GM19328 (cell line): ENCODE results near the gene MIER3.

Experiments used
- ATAC-seq: cut with Tn5 transposase; IDR thresholded peaks from one replicate; pipeline ENCODE4 v1.9.1; 2021; ENCODE audit warnings: mild to moderate bottlenecking, moderate library complexity; ENCODE audit not compliant: unreplicated experiment

The MIER3 gene

DNA sequence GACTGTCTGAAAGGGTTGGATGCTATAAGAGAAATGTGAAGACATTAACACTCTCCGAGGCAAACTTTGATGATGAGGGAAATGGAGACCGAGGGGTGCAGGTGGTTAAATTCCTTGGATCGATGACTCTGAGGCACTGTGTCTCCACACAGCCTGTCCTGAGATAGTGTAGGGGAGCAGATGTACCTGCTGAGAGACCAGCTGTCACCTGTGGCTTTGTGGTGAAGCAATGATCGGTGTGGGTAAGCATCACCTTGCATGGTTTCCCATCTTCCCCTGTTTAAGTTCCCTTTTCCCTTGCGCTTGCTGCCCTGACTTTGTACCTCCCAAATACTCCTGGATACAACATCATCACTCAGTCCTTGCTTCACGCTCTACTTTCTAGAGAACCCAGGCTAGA, 9.8 kb upstream of the MIER3 start:
- no peak for ATAC-seq

DNA sequence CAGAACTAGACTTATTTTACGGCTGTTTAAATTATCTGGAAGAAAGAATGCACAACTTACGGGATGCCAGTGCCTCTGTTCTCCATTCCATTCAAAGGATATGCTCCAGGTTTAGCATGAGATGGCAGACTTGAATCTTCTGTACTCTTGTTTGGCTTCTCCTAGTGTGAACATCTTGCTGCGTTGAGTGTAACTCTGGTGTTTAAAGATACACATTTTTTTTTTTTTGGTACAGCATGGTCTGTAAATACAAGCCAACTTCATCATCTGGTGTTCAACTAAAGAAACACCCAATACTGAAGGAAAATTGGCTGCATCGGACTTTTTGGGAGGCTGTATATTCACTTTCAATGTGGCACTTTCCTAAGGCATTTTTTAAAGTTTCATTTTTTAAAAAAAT, 7.4 kb upstream of the MIER3 start:
- ATAC-seq = no peak

DNA sequence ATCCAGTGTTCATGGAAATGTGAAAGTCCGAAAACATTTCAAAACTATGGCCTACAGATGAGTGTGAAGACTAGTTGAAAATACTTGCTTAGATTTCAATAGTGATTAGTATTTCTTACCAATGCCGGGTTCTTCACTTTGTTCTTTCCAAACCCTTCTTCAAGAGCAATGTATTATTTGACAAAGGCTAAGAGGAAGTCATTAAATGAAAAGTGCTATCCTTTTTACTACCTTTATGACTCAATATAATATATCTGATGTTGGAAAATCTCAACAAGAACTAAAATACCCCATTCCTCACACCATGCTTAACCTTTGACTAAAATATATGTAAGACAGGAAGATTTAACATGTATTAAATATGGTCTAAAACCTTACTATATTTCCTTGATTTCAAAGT, 6.7 kb upstream of the MIER3 start:
- no peak for ATAC-seq

DNA sequence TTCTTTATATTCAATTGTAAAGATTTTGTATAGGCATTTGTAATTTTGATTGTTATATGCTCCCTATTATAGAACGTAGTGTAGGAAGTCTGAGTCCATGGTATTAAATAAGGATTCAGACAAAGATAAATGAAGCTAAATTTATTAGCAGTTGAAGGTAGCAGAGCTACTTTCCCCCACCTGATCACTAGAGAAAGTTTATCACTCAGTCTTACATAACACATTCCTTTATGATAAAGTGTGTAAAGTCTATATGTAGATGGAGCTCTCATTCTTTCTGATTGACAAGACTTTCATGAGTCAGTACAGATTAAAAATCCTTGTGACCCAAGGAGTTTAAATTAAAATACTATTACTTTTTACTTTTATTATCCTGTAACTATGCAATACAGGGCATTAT, 2.3 kb upstream of the MIER3 start:
- no peak for ATAC-seq

DNA sequence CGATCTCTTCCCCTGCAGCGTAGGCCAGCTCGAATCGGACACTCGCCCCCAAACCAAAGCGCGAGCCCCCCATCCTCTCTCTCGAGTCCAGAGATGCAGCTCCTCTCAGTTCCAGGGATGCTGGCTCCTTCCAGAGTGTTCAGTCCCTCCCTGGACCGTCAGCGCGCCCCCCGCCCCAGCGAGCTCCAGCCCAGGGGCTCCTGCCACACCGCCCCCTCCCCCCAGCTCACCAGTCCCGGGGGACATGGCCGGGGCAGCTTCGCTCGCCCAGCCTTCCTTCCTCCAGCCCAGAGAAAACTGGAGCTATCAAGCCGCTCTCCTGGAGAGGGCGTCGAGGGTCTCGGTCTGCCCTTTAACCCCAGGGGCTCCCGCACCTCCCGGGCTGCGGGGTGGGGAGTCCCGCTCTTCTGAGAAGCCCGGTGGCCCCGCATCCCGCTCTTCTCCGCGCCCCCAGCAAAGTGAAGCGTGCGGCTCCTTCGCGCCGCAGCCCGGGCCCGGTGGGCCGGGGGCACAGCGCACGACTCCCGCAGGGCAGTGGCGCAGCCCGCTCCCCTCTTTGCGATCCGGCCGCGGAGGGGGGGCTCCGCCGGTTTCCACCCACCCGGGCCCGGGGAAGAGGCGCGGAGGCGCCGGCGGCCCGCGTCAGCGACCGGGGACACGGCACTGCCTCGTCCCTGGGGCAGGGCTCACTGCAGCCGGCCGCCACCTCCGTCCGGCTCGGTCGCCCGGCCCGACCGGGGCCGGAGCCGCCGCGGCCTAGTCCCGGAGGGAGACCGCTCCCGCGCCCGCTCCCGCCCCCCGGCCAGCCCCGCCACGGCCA, 587 bp downstream of the MIER3 start:
- peak; percentile 40 for ATAC-seq

DNA sequence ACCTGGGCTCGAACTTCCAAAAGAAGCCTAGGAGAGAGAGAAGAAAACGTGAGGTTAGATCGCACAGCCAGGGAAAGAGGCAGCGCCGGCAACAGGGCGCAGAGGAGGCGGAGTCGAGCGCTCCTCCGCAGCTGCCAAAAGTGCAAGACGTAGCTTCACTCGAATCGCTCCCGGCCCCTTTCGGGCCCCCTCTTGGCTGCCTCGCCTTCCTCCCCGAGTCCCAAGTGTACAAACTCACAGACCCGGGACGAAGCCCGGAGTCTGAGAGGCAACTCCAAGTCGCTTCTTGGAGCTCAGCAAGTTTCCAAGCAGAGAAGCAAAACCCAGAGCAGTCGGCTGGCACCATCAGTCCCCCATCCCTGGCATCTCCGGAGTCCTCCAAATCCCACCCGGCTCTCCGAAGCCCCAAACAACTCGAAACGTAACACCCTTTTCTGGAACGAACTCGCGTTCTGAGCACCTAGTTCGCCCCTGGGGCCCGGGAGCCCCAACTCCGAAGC, 1.2 kb downstream of the MIER3 start:
- ATAC-seq = no peak

DNA sequence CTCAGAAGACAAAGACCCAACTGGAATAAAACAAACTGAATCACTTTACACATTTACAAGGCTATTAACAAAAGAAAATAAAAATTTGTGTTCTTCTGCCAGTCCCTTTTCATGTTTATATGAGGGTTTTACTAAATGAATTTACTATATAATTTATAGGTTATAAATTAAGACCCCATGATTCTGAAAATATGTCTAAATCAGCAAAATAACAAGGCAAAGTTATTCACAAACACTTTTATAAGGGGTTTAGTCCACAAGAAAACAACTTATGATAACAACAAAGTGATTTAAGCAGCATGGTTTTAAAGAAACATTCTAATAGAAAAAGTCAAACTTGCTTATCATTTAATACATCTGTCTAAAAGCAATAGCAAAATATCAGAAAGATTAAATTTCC, 4.9 kb downstream of the MIER3 start:
- no peak for ATAC-seq

DNA sequence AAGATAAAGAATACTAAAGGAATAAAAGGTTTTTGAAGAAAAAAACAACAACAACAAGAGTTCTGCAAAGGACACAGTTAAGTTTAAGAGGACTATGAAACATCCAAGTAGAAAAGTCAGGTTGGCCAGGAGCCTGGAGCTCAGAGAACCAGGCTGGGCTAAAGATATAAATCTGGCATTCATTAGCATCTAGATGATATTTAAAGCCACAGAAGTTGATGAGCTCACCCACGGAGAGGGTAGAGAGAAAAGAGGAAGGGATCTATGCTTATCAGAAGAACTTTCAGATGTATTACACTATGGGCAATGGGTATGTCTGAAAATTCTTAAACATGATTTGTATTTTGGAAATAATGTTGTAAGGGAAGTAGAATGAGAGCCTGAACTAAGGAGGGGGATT, 9.9 kb downstream of the MIER3 start:
- ATAC-seq = no peak

DNA sequence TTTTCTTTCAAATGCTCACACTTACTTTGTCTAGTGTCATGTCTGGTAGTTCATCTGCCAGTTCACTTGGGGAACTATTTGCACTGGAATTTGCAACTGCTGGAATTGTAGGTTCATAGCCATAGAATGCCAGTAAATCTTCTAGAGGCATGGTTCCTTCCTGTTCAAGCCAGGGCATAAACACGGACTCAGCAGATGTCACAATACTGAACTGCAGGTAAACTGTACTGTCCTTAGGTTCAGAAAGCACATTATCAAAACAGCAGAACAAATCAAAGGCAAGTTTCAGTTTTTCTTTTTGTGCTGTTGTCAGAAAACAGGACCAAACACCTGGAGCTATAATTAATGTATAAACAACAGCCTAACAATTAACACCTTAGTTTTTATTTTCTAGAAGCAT, 13.1 kb downstream of the MIER3 start:
- no peak for ATAC-seq

DNA sequence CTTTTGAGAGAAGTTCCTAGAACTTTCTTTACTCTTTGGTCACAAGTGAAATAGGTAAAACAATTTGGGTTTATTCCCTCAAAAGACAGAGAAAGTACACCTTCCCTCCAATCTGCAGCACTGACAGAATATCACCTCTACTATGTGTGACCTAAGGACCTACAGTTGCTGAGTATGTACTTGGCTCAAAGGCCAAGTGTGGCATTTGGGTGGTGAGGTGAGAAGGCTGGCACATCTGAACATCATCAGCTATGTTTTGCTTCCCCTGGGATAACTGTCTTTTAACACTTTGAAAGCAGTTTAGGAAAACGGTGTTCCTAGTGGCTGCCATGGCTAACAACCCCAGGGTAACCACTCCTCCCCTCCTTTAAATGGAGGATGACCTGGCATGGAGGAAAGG, 17.6 kb downstream of the MIER3 start:
- ATAC-seq = no peak

DNA sequence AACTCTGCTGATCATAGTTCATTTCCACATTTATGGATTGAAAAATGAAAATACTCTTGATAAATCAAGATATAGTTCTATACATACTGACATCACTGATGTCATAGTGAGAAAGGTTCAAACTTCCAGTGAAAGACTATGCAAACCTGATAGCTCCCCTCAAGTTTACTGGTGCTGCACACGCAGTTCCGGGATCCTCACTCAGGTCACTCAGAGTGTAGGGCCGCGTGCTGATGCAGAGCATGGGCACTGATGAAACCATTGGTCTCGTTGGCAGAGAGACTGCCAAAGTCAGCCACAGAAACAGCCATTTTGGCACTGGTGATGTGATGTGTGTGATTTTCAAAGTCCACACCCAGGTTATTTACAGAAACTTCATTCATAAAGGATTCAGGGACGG, 29.0 kb downstream of the MIER3 start:
- ATAC-seq = no peak

DNA sequence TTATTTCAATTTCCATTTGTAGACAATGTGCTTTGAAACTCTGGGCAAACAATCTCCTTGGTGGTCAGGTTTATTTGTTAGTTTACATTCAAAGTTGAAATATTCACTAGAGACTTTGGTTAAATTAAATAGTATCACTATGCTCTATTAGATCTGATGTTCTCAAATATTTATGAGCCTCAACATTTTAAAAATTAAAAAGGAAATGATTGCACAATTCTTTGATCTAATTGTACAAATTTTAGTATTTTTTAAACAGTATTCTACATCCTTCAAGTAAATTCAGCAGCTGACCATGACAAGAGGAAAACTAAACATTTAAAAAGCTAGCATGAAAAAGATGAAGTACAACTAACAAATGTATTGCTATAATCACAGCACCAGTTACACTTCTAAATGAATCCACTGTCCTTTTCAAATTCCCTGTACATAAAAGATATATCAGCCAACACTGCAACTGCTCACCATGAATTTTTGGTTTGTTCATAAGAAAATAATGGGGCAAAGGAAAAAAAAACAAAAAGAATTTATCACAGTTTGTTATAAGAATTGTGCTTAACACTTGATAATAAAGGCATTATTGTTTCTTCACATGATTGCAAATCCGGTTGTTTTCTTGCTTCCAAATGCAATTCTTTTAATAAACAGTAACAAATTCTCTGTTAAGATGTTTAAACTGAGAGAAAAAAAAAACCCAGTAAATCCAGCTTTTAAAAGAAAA, 31.8 kb downstream of the MIER3 start:
- no peak for ATAC-seq

DNA sequence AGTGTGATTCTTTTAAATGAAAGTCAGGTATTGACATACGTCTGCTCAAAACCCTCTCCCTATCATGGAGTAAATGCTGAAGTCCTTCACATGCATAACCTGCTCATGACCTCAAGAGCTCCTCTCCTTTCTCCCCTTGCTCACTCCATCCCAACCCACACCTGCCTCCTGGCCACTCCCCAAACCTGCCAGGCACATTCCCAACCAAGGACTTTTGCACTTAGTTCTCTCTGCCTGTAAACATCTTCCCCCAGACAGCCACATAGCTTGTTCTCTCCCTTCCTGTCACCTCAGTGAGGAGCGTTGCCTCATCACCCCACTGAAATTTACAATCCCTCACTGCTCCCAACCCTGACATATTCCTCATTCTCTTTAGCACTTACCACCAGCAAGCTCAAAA, 33.9 kb downstream of the MIER3 start:
- no peak for ATAC-seq

DNA sequence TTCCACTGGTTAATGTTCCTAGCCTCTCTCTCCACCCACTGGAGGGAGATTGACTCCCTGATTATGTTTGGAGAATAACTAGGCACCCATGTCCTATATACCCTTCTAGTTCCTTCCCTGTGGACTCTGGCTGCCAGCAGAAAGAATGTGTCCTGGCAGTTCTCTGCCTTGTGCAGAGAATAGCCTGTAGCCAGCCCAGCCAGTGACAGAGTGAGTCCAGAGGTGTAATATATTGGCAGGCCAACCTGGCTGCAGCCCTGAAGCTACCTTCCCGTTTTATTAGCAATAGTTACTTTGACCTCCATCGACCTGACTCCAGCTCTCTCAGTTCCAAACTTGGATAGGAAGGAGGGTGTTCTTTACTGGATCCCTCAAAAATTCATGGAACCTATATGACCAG, 34.4 kb downstream of the MIER3 start:
- ATAC-seq = no peak

DNA sequence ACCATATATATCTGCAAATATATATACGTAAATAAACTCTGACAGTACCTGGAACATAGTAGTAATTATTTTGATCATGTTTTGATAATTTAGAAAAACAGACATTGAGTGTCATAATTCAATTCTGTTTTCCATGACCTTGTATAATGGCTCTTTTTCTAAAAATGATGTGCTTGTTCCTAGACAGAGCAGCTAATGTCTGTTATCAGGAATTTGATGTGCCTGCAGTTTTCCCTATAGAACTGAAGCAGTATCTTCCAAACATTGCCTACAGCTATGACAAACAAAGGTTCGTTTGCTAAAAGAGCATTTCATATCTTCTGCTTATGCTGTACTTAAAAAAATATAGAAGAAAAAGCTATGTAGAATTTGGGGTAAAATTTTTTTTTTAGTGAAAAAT, 37.2 kb downstream of the MIER3 start:
- ATAC-seq = no peak

DNA sequence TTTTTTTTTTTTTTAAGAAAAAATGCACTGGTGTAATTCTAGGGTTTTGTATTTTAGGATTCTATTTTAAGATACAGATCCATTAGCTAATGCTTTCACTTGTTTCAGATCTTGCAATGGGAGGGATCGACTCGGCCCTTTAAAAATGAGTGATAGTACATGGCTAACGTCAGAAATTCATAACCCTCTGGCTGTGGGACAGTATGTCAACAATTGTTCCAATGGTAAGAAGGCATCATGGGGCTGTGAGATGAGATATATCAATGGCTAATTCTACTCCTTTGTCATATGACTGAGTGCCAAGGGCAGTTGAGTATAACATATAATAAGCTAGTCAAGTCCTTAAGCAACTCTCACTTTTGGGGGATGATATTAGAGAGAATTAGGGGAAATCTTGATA, 38.2 kb downstream of the MIER3 start:
- ATAC-seq = no peak

DNA sequence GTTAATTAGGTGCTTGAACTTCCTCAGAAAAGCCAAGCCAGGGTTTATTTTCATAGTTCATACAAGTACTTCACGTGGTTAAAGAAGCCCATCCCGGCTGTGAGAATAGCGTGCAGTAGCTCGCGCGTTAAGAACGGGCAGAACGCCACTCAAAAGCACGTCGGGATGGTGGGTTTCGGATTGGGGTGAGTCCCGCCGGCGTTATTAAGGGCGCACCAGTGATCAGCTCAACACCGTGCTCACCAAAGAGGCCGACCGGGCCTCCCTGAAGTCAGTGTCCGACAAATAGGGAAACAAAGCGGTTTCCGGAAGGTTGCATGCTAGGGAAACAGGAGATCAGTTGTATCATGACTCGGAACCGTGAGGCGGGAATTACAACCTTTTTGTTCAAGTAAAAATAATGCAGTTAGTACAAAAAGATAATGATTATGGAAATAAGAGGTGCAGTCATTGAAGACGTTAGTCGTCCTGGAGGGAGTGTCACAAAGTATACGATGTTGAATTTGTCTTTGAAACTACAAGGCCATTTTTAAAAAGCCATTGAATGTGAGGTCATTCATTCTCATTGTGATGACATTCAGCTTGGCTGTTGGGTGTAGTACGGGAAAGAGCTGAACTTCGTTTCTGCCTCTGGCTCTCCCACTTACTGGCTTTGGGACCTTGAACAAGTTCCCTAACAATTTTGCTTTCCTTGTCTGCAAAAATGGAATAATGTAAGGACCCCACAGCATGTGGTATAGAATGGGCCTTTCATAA, 41.5 kb downstream of the MIER3 start:
- ATAC-seq = peak; percentile 19

DNA sequence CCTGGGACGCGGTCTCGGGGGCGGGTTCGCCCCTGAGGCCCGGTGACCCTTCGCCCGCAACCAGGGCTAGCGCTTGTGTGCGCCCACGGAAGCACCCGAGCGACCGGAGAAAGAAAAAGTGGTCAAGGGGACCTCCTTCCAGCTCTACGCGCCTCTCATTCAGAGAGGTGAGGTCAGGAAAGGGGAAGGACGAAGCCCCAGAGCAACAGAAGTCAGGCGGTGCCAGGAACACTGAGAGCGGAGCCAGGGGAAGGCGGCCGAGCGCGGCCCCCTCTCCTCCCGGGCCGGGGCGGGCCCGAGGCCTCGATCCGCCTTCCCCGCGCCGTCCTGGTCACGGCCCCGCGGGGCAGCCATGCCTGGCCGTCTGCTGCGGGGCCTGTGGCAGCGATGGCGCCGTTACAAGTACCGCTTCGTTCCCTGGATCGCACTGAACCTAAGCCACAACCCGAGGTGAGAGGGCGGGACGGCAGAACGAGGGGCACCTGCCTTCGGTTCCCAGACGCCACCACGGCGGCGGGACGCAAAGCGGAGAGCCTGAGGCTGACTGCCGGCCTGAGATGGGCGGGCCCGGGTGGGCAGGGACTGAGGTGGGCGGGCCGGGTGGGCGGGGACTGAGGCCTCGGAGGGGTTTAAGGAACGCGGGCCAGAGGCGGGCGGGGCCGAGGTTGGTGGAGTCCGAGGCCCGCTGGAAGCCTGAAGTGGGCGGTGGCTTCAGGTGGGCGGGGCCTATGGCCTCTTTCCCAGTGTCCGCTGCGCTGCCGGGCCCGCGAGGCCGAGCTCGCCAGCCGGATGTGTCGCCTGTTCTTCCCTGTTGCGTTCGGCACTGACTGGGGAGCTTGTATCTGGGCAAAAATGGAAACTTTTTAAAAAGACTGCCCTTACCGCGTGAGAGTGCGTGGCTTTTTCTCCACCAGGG, 42.4 kb downstream of the MIER3 start, which contains the start of gene SETD9:
Gene SETD9 (plus strand): TSS at position 303 of the 916 bp plus-strand sequence. CDS start 50 bp downstream, at position 353.
- ATAC-seq = peak; percentile 82

DNA sequence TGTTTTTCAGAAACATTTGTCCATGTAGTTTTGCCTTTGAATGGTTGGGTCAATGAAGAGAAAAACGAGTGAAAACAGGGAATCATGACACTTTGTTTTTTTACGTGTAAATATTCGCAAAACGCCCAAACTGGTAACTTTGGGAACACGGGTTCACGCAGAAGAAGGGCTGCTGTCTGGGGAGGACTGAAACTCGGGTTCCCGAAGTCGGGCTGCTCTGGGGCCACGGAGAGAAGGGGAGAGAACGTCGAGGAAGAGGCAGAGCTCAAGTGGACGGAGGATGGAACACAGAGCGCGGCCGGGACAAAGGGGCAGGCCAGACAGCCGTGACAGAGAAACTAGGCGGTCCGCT, 43.0 kb downstream of the MIER3 start:
- peak; percentile 30 for ATAC-seq

DNA sequence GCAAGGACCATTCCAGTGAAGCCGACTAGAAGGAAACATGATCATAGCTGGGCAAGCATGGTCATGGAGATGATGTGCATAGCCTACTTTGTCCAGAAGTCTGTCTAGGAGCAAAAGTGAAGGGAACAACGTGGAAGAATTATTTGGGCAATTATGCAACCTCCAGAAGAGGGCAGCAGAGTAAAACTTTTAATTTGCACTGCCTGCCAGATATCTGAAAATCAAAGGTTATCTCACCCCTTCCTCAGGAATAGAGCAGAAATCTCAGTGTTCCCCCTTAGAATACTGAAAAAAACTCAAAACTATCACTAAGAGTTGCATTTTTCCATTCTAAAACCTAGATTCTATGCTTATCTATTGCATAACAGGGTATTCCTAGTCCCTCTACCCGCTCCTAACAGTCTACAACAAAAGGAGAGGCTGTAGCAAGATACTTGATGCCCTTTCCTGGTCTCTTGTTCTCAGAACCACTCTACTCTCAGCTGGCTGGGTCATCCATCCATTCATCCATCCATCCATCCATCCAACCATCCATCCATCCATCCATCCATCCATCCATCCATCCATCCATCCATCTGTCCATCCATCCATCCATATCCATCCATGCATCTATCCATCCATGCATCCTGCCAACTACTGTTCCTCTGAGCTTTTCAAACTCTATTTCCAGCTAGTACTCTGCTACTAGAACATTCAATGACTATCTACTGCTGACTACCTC, 50.9 kb downstream of the MIER3 start:
- ATAC-seq = no peak
